Measurements from ENCODE around the gene PLSCR4.

Gene PLSCR4

GRCh38 chr3:146203776-146204175, 47.1 kb downstream of the PLSCR4 start:
- no peak overlapping the region for H3K4me3 ChIP-seq (ENCODE audit: low read depth, low read length)
- TF ChIP-seq, protein P1, sequence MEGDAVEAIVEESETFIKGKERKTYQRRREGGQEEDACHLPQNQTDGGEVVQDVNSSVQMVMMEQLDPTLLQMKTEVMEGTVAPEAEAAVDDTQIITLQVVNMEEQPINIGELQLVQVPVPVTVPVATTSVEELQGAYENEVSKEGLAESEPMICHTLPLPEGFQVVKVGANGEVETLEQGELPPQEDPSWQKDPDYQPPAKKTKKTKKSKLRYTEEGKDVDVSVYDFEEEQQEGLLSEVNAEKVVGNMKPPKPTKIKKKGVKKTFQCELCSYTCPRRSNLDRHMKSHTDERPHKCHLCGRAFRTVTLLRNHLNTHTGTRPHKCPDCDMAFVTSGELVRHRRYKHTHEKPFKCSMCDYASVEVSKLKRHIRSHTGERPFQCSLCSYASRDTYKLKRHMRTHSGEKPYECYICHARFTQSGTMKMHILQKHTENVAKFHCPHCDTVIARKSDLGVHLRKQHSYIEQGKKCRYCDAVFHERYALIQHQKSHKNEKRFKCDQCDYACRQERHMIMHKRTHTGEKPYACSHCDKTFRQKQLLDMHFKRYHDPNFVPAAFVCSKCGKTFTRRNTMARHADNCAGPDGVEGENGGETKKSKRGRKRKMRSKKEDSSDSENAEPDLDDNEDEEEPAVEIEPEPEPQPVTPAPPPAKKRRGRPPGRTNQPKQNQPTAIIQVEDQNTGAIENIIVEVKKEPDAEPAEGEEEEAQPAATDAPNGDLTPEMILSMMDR (IDR thresholded peaks at IDR 0.05; ENCODE audit: low read depth, low read length), result no peak

GRCh38 chr3:146200461-146201220, 50.3 kb downstream of the PLSCR4 start:
- TF ChIP-seq, protein P1 (IDR thresholded peaks at IDR 0.05; ENCODE audit: low read depth, low read length), result no peak
- H3K4me3 ChIP-seq (ENCODE audit: low read depth, low read length), result no peak overlapping the region

GRCh38 chr3:146199762-146200161, 51.1 kb downstream of the PLSCR4 start:
- H3K4me3 ChIP-seq (ENCODE audit: low read depth, low read length), result no peak overlapping the region
- TF ChIP-seq, protein P1 (IDR thresholded peaks at IDR 0.05; ENCODE audit: low read depth, low read length), result no peak

DNA sequence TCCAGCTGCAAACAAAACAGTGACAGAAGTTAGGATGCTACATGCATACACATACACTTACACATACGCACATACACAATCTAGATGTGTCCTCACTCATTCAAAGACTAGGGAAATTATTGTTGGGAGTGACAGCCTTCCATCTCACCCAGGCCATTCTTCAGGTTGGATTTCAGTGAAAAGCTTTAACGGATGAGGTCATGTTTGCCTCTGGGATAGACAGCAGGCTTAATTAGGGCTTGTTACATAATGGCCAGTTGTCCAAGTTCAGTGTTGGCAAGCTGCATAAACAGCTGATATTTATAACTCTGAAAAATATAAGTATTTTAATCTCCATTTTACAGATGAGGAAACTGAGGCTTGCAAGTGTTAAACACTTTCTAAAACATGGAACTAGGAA, 54.1 kb downstream of the PLSCR4 start:
- no peak overlapping the region for H3K4me3 ChIP-seq (ENCODE audit: low read depth, low read length)
- TF ChIP-seq, protein P1 (IDR thresholded peaks at IDR 0.05; ENCODE audit: low read depth, low read length), result no peak

GRCh38 chr3:146195605-146196004, 55.3 kb downstream of the PLSCR4 start:
- no peak overlapping the region for H3K4me3 ChIP-seq (ENCODE audit: low read depth, low read length)
- TF ChIP-seq, protein P1 (IDR thresholded peaks at IDR 0.05; ENCODE audit: low read depth, low read length), result no peak

DNA sequence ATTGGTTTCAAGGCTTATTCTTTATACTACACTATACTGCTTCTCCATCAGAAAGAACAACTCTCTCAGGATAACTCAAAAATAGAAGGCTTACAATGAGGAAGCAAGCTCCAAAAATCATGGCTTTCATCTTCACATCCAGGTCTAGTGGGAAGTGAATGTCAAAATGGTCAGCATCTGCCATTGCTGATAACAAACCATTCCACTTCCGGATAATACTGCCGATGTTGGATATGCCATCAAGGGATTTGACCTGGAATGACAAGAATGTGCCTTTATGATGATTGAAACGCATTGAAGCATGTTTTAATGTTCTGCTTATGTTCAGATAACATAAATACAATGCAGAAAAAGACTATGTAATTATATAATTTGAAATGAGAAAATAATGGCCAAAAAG, 55.9 kb downstream of the PLSCR4 start:
- TF ChIP-seq, protein P1 (IDR thresholded peaks at IDR 0.05; ENCODE audit: low read depth, low read length), result no peak

DNA sequence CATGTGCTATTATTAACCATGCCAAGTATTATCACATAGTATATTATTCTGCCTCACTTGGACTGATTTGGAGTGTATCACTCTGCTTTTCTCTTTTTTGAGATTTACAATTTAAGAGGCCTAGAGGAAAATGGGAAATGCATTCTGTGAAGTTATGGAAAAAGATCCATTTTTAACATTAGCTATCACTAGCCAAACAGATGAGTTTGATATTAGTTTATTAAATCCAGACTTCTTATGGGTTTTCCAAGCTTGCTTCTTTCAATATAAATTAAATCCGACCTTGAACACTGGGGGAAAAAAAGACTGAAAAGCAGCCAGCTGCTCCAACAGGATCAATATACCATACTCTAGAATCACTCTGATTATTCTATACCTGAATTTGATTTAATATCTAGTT, 59.9 kb downstream of the PLSCR4 start:
- no peak overlapping the region for H3K4me3 ChIP-seq (ENCODE audit: low read depth, low read length)
- TF ChIP-seq, protein P1 (IDR thresholded peaks at IDR 0.05; ENCODE audit: low read depth, low read length), result no peak

More for the DNA sequence above, 55.9 kb downstream of the PLSCR4 start:
- no peak overlapping the region for H3K4me3 ChIP-seq (ENCODE audit: low read depth, low read length)

Measured in WI38 (cell line).